SU-DHL-6 (cell line): ENCODE results near the gene STRIP2.

Experiments
- EZH2phosphoT487 ChIP-seq: fragments of 200-600 bp; sonication (generic), shearing (Covaris generic); conservative IDR thresholded peaks from 2 replicates; pipeline ENCODE4 v1.6.1; 2018; ENCODE audit warnings: mild to moderate bottlenecking, antibody characterized with exemption, low read length, moderate library complexity, mixed read lengths
- TF ChIP-seq, protein P1 (sequence below): fragments of 200-600 bp; sonication (generic); IDR thresholded peaks from one replicate; pipeline ENCODE4 v1.5.1; 2017; ENCODE audit warnings: antibody characterized with exemption, mild to moderate bottlenecking, low read length, moderate library complexity; ENCODE audit not compliant: insufficient read depth, poor library complexity, severe bottlenecking

DNA sequence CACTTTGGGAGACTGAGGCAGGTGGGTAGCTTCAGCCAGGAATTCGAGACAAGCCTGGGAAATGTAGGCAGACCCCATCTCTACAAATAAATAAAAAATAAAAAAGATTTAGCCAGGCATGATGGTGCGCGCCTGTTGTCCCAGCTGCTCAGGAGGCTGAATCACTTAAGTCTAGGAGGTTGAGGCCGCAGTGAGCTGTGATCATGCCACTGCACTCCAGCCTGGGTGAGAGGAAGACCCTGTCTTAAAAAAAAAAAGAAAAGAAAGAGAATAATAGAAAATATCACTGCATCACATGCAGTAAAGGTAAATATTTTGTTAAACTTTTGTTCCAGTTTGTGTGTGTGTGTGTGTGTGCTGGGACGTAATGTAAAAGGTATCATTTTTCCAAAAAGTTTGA is 3.0 kb downstream of the STRIP2 start:
- TF ChIP-seq, protein P1, sequence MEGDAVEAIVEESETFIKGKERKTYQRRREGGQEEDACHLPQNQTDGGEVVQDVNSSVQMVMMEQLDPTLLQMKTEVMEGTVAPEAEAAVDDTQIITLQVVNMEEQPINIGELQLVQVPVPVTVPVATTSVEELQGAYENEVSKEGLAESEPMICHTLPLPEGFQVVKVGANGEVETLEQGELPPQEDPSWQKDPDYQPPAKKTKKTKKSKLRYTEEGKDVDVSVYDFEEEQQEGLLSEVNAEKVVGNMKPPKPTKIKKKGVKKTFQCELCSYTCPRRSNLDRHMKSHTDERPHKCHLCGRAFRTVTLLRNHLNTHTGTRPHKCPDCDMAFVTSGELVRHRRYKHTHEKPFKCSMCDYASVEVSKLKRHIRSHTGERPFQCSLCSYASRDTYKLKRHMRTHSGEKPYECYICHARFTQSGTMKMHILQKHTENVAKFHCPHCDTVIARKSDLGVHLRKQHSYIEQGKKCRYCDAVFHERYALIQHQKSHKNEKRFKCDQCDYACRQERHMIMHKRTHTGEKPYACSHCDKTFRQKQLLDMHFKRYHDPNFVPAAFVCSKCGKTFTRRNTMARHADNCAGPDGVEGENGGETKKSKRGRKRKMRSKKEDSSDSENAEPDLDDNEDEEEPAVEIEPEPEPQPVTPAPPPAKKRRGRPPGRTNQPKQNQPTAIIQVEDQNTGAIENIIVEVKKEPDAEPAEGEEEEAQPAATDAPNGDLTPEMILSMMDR = no peak
- no peak for TF ChIP-seq EZH2phosphoT487
